Left lung (tissue), 10 donors: Measurements from ENCODE around the gene ZNF813. TPM values are rescaled to one million over a fixed set of nuclear protein-coding genes. Genes with fewer than 3 reads are reported as not detected.
"Not testable (repeated sequence)": the region's sequence is repeated elsewhere in the genome, so short reads cannot be mapped to it uniquely, and the experiment has no call there.

ENCODE experiments used
- ATAC-seq: fragments of 200-7000 bp; cut with Tn5 transposase; one replicate; pipeline ENCODE4 v1.9.1; 2020; ENCODE audit warnings: moderate library complexity
- DNase-seq, 4 donors: peaks; one replicate each; pipeline ENCODE4 v3.0.0-alpha.2; 2013 to 2020
- H3K27ac ChIP-seq, 2 donors: fragments of 200-600 bp; sonication (generic) in 1 of 2; one replicate each; pipeline versions ENCODE4 v1.5.0 to v1.8.0; 2020 to 2021
- H3K27me3 ChIP-seq, 2 donors: fragments of 200-600 bp; sonication (generic) in 1 of 2; one replicate each; pipeline versions ENCODE4 v1.5.0 to v1.8.0; 2020 to 2021
- H3K36me3 ChIP-seq, 2 donors: fragments of 200-600 bp; sonication (generic) in 1 of 2; one replicate each; pipeline versions ENCODE4 v1.5.0 to v1.8.0; 2020 to 2021
- H3K4me1 ChIP-seq, 2 donors: fragments of 200-600 bp; one replicate each; pipeline ENCODE4 v1.8.0; 2021
- H3K4me3 ChIP-seq, 2 donors: fragments of 200-600 bp; sonication (generic) in 1 of 2; one replicate each; pipeline versions ENCODE4 v1.5.0 to v1.8.0; 2020 to 2021; ENCODE audit warnings: mild to moderate bottlenecking in 1 of 2
- H3K9me3 ChIP-seq, 2 donors: fragments of 200-600 bp; sonication (generic) in 1 of 2; one replicate each; pipeline versions ENCODE4 v1.5.0 to v1.8.0; 2020 to 2021
- intact Hi-C, 2 donors: fragments of 100-400 bp; cut with DNase I; formaldehyde crosslinking; loops; one replicate each; pipeline versions ENCODE4 v1.11.2 to v1.14.2; 2022
- polyA plus RNA-seq, 6 donors: library from polyadenylated mRNA; unstranded; fragments of 120-200 nt; gene quantifications; one replicate each; pipeline ENCODE4 v1.2.1, GENCODE V29; 2013; ENCODE audit not compliant: insufficient read length in 6 of 6
- total RNA-seq, 2 donors: library from RNA; stranded (reverse); fragmentation: NEBNext Ultra II Directional; extraction: Animal tissue kit (Norgen Biotek cat#: 25700); gene quantifications; one replicate each; pipeline ENCODE4 v1.2.1, GENCODE V29; 2021
- TF ChIP-seq, protein P1 (sequence below), 2 donors: fragments of 200-600 bp; sonication (generic) in 1 of 2; IDR thresholded peaks; one replicate each; pipeline versions ENCODE4 v1.5.0 to v1.8.0; 2021; ENCODE audit warnings: antibody characterized with exemption in 2 of 2
- donor health status: DM: no; HTN: yes; CAD: no.
- donor health status: DM: no; HTN: no; CAD: no.

Gene ZNF813
- total and polyA plus RNA-seq, 8 donors, result 5.2 to 6.5 (median 5.8) TPM

DNA sequence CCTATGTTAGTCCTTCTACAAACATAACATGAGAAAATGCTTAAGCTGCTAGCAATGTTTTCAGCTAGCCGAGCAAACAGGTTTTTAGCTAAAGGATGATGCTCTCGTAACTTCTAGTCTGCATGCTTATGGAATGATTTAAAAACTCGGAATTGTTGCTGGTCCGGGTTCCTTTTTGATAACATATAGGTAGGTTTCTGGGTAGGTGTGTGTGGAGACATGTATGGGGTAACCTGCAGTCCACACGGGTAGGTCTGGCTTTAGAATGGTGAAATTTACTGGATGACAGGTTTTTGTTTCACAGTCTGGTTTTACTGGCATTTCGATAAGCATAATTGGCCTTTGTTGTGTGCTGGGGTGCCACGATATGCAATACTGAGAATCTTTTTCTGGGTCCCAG is 4.4 kb downstream of the ZNF813 start:
- no peak for ATAC-seq
- TF ChIP-seq, protein P1, sequence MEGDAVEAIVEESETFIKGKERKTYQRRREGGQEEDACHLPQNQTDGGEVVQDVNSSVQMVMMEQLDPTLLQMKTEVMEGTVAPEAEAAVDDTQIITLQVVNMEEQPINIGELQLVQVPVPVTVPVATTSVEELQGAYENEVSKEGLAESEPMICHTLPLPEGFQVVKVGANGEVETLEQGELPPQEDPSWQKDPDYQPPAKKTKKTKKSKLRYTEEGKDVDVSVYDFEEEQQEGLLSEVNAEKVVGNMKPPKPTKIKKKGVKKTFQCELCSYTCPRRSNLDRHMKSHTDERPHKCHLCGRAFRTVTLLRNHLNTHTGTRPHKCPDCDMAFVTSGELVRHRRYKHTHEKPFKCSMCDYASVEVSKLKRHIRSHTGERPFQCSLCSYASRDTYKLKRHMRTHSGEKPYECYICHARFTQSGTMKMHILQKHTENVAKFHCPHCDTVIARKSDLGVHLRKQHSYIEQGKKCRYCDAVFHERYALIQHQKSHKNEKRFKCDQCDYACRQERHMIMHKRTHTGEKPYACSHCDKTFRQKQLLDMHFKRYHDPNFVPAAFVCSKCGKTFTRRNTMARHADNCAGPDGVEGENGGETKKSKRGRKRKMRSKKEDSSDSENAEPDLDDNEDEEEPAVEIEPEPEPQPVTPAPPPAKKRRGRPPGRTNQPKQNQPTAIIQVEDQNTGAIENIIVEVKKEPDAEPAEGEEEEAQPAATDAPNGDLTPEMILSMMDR (IDR thresholded peaks at IDR 0.05), result no peak
- H3K27ac ChIP-seq, result no peak overlapping the region
- no peak for DNase-seq
- H3K36me3 ChIP-seq, result peaks cover 0 to 18% of the 10 kb centered on the region in 2 donors
- intact Hi-C loops, result no loop called here
- H3K9me3 ChIP-seq, result peaks cover 0 to 13% of the 10 kb centered on the region in 2 donors
- H3K27me3 ChIP-seq, result no peaks in the 10 kb centered on the region
- H3K4me3 ChIP-seq, result no peak overlapping the region
- H3K4me1 ChIP-seq, result peaks cover 0 to 12% of the 10 kb centered on the region in 2 donors

DNA sequence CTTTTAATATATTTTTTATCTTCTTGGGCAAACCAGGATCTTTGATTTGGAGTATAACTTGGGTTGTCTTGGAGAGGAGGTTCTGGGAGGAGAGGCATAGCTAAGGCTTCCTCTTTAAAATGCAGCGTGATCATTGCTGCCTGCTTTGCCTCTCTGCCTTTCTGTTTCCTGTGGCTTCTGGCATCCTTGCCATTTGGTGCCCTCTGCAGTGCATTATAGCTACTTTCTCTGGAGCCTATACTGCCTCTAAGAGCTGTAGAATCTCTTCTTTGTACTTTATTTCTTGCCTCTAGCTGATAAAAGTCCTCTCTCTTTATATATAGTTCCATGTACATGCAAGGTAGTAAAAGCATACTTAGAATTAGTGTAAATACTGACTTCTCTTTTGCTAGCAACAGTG is 7.3 kb downstream of the ZNF813 start:
- Histone ChIP-seq H3K36me3 (peaks cover 0 to 40% of the 10 kb centered on the region in 2 donors), H3K9me3 (peaks cover 0 to 40% of the 10 kb centered on the region in 2 donors)
- DNase-seq, H3K4me1 ChIP-seq, H3K27ac ChIP-seq, ATAC-seq, H3K27me3 ChIP-seq, intact Hi-C loops, H3K4me3 ChIP-seq: not testable (repeated sequence)

DNA sequence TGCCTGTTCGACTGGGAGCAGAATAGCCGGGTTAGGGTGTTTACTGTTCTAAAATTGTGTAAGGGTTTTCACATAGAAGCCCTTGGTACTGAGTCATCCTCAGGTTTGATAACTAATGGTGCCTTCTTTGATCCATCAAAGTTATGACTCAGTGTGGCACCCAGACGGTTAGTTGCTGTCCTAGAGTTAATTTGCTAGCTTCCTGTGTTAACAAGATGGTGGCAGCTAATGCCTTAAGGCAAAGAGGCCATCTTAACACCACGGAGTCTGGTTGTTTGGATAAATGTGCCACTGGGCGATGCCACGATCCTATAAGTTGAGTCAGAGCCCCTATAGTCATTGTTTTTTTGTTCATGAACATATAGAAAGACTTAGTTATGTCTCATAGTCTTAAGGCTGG is 7.9 kb downstream of the ZNF813 start:
- H3K4me1 ChIP-seq, intact Hi-C loops, DNase-seq: not testable (repeated sequence)

DNA sequence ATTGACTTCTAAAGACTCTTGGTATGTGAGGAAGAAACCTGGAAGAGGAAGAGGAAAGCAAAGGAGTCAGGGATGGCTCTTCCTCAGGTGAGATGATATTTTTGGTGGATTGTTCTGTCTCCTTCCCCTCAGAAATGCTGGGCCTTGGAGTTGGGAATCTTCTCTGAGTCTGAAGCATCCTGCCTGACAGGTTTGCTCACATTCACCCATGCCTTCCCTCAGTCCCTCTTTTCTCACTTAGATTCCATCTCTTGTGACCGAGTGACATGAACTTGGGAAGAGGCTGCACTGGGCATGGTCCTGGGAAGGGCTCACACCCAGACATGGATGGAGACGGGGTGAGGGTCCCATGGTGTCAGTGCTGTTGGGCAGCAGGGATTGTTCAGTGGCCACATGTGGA is 16.2 kb downstream of the ZNF813 start:
- DNase-seq, ATAC-seq, H3K27me3 ChIP-seq, H3K4me1 ChIP-seq, H3K4me3 ChIP-seq, intact Hi-C loops, H3K27ac ChIP-seq: not testable (repeated sequence)
- peaks cover 0 to 85% of the 10 kb centered on the region in 2 donors for H3K9me3 ChIP-seq
- H3K36me3 ChIP-seq, result peaks cover under 1 to 74% of the 10 kb centered on the region in 2 donors

More for the DNA sequence above, 7.9 kb downstream of the ZNF813 start:
- not testable (repeated sequence) for H3K4me3 ChIP-seq, ATAC-seq, H3K27ac ChIP-seq, H3K27me3 ChIP-seq
- H3K9me3 ChIP-seq, result peaks cover 0 to 46% of the 10 kb centered on the region in 2 donors
- H3K36me3 ChIP-seq, result peaks cover 0 to 43% of the 10 kb centered on the region in 2 donors

DNA sequence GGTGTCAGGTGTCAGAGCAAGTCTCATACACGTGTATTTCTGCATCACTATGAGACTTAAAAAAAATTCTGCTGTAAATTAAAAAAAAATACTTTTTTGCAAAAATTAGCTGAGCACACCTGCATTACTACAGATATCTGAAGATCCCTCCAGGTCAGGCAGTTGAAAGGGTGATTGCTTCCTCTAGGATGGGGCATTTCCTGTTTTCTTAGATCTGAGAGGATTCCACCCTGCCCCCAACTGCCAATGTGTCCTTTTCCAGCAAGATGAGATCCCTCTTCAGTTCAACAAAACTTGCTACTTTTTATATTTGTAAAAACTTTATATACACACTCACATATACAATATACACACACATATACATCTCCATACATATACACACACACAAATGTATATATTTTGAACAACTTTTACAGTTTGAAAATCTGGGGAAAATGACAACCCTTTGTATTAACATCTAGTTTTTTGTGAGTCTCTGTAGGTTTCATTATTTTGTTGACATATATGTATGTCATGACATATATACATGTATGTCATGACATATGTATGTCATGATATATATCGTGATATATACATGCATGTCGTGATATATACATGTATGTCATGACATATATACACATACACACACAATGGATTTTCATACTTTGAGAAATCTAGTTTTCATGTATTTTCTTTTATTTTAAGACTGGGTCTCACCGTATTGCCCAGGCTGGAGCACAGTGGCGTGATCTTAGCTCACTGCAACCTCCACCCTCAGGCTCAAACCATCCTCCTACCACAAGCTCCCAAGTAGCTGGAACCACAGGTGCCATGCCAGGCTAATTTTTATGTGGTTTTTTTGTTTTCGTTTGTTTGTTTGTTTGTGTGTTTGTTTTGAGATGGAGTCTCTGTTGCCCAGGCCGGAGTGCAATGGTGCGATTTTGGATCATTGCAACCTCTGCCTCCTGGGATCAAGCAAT is 17.8 kb downstream of the ZNF813 start:
- Histone ChIP-seq H3K4me3 (no peak overlapping the region), H3K36me3 (peaks cover 3 to 76% of the 10 kb centered on the region in 2 donors), H3K27me3 (no peaks in the 10 kb centered on the region), H3K27ac (no peak overlapping the region), H3K4me1 (no peaks in the 10 kb centered on the region), H3K9me3 (peaks cover 5 to 86% of the 10 kb centered on the region in 2 donors)
- DNase-seq (no peak), ATAC-seq (no peak)
- intact Hi-C loops, result no loop called here
- TF ChIP-seq, protein P1 (IDR thresholded peaks at IDR 0.05), result no peak

DNA sequence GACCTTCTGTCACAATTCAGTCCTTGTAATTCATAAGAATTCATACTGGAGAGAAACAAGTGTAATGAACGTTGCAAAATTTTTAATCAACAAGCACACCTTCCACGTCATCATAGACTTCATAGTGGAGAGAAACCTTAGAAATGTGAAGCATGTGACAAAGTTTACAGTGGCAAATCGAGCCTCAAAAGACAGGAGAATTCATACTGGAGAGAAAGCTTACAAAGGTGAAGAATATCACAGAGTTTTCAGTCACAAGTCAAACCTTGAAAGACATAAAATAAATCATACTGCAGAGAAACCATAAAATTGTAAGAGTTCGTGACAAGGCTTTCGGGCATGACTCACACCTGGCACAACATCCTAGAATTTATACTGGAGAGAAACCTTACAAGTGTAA is 24.6 kb downstream of the ZNF813 start:
- Histone ChIP-seq H3K4me3 (no peak overlapping the region), H3K27ac (no peak overlapping the region), H3K27me3 (no peaks in the 10 kb centered on the region), H3K9me3 (peaks cover 6 to 95% of the 10 kb centered on the region in 2 donors), H3K4me1 (no peaks in the 10 kb centered on the region), H3K36me3 (peaks cover 3 to 55% of the 10 kb centered on the region in 2 donors)
- TF ChIP-seq, protein P1 (IDR thresholded peaks at IDR 0.05), result no peak
- DNase-seq (no peak), ATAC-seq (no peak)
- intact Hi-C loops, result no loop called here

DNA sequence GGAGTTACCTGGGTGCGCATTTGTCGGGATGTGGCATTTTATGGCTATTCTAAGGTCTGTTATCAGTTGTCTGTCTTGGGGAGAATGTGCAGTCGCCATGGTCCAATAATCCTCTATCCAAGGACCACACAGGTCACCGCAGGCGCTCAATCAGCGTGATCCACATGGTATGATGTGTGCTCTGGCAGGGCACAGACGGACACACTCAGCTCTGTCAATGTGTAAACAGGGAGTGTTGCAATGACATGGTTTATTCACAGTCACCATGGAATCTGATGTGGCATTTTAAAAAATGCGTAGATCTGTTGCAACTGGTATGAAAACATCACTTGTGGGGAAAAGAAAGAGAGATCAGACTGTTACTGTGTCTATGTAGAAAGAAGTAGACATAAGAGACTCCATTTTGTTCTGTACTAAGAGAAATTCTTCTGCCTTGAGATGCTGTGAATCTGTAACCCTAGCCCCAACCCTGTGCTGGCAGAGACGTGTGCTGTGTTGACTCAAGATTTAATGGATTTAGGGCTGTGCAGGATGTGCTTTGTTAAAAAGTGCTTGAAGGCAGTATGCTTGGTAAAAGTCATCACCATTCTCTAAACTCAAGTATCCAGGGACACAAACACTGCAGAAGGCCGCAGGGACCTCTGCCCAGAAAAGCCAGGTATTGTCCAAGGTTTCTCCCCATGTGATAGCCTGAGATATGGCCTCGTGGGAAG is 29.9 kb downstream of the ZNF813 start:
- intact Hi-C loops, H3K4me3 ChIP-seq, H3K36me3 ChIP-seq, H3K4me1 ChIP-seq, H3K27ac ChIP-seq, H3K27me3 ChIP-seq: not testable (repeated sequence)
- DNase-seq (peak in 1 of 4 donors; percentile 32), ATAC-seq (peak; percentile 22)
- H3K9me3 ChIP-seq, result peaks cover 0 to 51% of the 10 kb centered on the region in 2 donors

DNA sequence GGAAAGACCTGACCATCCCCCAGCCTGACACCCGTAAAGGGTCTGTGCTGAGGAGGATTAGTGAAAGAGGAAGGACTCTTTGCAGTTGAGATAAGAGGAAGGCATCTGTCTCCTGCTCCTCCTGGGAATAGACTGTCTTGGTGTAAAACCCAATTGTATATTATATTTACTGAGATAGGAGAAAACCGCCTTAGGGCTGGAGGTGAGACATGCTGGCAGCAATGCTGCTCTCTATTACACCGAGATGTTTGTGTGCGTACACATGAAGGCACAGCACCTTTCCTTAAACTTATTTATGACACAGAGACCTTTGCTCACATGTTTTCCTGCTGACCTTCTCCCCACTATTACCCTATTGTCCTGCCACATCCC is 30.5 kb downstream of the ZNF813 start:
- intact Hi-C loops, DNase-seq, H3K27ac ChIP-seq, H3K4me1 ChIP-seq, H3K36me3 ChIP-seq, ATAC-seq, H3K27me3 ChIP-seq, H3K4me3 ChIP-seq: not testable (repeated sequence)
- H3K9me3 ChIP-seq, result peaks cover 0 to 45% of the 10 kb centered on the region in 2 donors

DNA sequence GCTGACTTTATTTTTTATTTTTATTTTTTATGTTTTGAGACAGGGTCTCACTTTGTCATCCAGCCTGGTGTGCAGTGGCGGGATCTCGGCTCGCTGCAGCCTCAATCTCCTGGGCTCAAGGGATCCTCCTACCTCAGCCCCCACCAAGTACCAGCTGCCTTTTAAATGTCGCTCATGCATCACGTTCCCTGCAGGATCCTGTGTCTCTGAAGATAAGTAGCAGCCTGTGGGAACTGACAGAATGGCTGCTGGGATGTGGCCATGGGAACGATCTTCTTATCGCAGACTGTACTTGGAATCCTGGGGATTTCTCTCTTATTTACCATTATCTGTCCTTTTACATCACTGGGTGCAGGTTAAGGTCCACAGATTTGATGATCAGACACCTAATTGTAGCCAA is 35.6 kb downstream of the ZNF813 start:
- DNase-seq, H3K27ac ChIP-seq, intact Hi-C loops: not testable (repeated sequence)

More for the DNA sequence above, 35.6 kb downstream of the ZNF813 start:
- not testable (repeated sequence) for H3K9me3 ChIP-seq, H3K36me3 ChIP-seq, ATAC-seq, H3K4me1 ChIP-seq, H3K4me3 ChIP-seq
- H3K27me3 ChIP-seq, result peaks cover 0 to 21% of the 10 kb centered on the region in 2 donors
